GM21381 (cell line): Measurements from ENCODE around the gene CNOT2.

Experiments
- ATAC-seq: cut with Tn5 transposase; IDR thresholded peaks from one replicate; pipeline ENCODE4 v1.9.1; 2021; ENCODE audit warnings: mild to moderate bottlenecking, moderate library complexity; ENCODE audit not compliant: unreplicated experiment

Gene CNOT2

DNA sequence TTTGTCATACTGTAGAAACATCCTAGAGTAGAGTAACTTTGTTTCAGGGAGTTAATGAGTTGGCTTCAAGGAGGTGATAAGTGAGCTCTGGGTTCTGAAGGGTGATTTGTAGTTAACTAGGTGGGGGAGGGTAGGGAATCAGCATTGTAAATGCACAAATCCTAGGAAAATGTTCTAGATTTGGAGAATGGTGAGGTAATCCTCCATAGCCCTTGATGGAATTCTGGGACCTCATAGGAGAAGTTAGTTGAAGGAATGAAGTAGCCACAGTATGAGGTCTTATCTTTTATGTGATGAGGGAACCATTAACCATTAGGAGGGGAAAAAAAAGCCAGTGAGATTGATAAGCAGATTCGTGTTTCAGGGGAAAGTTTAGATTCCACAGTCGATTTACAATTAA lies 8.0 kb downstream of the CNOT2 start:
- no peak for ATAC-seq

DNA sequence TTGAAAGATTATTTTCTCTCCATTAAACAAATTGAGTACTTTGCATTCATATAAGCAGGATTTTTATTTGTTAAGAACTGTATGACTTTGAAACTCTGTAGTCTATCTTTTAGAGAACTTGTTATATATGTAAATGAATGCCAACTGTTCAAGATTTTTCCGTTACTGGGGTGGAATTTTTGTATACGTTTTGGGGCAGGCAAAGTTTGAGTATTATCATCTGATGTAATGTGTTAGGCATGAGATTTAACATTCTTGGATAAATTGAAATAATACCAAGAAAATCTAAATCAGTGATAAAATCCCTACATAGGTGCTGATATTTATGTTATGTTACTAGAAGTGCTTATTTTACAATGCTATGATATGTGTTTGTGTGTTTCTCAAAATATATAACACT lies 8.4 kb downstream of the CNOT2 start:
- no peak for ATAC-seq

GRCh38 chr12:70252832-70253231 lies 9.6 kb downstream of the CNOT2 start:
- ATAC-seq = no peak

GRCh38 chr12:70254225-70254624 lies 11.0 kb downstream of the CNOT2 start:
- ATAC-seq = no peak

DNA sequence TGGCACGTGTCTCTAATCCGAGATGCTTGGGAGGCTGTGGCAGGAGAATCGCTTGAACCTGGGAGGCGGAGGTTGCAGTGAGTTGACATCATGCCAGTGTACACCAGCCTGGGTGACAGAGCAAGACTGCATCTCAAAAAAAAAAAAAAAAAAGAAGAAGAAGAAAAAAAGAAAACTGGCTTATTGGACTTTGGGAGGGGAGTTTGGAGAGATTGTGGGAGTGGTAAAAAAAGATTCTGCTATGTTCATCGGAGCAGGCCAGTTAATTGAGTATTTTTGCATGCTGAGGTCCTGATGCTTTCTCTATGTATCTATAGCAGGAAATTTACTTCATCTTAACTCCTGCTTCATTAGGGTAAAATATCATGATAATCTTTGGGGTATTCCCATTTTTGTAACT lies 11.6 kb downstream of the CNOT2 start:
- ATAC-seq = no peak

- no peak for ATAC-seq
Measured at GRCh38 chr12:70255311-70255710, 12.1 kb downstream of the CNOT2 start.

DNA sequence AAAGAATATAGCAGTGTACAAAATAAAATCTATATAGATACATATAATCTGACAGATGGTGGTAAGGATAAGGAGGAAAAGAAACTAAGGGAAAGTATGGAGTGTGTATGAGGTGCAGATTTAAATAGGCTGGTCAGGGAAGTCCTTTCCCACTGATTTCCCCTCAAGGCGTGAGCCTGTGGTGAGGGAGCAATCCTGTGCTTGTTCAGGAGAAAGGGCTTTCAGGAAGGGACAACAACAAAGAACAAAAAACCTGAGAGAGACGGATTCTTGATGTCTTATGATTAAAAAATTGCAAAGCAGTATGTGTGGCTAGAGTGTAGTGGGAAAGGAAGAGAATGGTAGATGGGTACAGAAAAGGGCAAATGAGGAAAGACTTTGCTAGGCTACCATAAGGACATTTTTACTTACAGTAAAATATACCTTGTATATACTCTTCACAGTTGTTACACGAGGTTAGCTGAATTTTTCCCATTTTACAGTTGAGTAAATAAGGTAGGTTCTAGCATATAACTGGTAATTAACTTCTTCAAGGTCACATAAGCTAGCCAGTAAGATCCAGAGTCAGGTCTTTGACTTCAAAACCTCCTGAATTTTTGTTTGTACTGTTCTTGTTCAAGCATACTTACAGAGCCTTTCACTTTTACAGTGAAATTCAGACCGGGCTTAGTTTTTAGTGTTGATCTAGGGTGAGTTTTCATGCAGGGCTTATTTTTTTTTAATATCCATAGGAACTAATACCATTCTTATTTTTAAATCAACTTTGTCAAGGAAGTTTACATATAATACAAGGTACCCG lies 15.6 kb downstream of the CNOT2 start:
- no peak for ATAC-seq

DNA sequence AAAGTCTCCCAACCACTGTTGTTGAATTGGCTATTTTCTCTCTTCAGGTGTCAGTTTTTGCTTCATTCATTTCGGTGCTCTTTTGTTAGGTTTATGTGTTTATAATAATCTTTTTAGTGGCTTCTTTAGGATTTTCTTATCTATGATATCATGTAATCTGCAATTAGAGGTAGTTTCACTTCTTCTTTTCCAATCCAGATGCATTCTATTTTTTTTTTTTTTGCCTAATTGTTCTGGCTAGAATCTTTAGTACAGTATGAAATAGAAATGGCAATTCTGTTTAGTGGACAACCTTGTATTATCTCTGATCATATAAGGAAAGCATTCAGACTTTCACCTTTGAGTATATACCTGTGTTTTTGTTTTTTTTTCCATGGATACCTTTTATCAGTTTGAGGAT lies 17.4 kb downstream of the CNOT2 start:
- no peak for ATAC-seq

GRCh38 chr12:70264067-70264867 lies 21.0 kb downstream of the CNOT2 start:
- no peak for ATAC-seq

- ATAC-seq = no peak
Measured at GRCh38 chr12:70265132-70265531, 21.9 kb downstream of the CNOT2 start.

DNA sequence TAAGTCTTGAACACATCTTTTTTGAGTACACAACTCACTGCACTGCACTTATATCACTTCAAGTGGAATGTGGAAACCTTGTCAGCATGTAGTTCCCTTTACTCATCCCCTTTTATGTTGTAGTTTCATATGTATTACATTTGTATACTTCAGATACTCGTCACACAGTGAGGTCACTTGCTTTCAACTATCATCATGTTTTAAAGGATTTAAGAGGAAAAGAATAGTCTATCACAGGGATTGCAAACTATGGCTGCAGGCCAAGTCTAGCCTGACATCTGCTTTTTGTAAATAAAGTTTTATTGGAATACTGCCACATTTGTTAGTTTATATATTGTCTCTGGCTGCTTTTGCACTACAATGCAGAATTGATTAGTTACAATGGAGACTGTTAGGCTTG lies 24.3 kb downstream of the CNOT2 start:
- no peak for ATAC-seq

DNA sequence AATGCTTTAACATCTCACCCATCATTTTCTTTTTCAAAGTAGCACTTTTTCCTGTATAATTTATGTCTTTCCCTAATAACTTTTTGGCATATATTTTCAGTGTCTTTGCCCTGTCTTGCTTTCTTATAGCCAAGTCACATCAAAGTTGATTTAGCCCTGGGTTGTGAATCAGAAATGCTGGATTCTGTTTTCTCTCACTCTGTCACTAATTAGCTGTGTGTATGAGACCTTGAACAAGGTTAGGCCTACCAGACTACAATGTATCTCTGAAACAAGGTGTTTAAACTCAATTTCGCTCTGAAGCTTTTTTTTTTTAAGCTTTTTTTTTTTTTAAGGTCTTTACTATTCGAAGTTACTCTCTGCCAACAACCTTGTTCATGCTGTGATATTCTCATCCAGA lies 25.7 kb downstream of the CNOT2 start:
- ATAC-seq = no peak

GRCh38 chr12:70270108-70270507 lies 26.9 kb downstream of the CNOT2 start:
- ATAC-seq = no peak

DNA sequence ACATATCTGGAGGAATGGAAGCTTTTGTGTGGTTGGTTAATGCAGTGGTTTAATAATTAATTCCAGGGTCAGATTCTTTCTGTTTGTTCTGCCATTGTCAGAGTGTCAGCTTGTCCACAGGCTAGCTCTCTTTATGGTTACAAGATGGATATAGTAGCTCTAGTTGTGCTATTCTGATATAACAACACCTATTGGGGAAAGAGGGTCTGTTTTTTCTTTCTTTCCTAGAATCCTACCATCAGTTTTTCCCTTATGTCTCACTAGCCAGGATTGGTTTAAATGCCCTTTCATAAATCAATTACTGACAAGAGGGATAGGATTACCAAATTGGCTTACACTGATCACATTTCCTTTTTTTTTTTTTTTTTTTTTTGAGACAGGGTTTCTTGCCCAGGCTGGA lies 27.8 kb downstream of the CNOT2 start:
- no peak for ATAC-seq

- no peak for ATAC-seq
Measured at GRCh38 chr12:70272510-70272909, 29.3 kb downstream of the CNOT2 start.

GRCh38 chr12:70275045-70275444 lies 31.8 kb downstream of the CNOT2 start:
- ATAC-seq = no peak

- ATAC-seq = no peak
Measured at GRCh38 chr12:70277973-70278372, 34.7 kb downstream of the CNOT2 start.

GRCh38 chr12:70278945-70279344 lies 35.7 kb downstream of the CNOT2 start:
- no peak for ATAC-seq

GRCh38 chr12:70283232-70283631 lies 40.0 kb downstream of the CNOT2 start:
- no peak for ATAC-seq

DNA sequence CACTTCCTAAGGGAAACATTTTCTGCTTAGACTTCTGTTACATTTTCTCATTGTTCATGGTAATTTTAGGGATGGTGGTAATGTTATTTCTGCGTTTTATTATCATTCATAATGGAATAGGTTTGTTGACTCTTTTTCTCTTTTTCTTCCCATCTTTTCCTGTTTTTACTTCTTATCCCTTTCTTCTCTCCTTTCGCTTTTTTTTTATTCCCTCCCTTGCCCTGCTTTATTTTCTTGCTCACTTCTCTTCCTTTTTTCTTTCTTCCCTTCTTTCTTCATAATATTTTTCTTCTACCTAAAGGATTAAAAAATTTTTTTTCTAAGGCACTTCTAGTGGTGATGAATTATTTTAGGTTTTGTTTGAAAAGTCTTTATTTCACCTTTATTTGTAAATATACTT lies 45.6 kb downstream of the CNOT2 start:
- ATAC-seq = no peak

- no peak for ATAC-seq
Measured at GRCh38 chr12:70290116-70290515, 46.9 kb downstream of the CNOT2 start.

DNA sequence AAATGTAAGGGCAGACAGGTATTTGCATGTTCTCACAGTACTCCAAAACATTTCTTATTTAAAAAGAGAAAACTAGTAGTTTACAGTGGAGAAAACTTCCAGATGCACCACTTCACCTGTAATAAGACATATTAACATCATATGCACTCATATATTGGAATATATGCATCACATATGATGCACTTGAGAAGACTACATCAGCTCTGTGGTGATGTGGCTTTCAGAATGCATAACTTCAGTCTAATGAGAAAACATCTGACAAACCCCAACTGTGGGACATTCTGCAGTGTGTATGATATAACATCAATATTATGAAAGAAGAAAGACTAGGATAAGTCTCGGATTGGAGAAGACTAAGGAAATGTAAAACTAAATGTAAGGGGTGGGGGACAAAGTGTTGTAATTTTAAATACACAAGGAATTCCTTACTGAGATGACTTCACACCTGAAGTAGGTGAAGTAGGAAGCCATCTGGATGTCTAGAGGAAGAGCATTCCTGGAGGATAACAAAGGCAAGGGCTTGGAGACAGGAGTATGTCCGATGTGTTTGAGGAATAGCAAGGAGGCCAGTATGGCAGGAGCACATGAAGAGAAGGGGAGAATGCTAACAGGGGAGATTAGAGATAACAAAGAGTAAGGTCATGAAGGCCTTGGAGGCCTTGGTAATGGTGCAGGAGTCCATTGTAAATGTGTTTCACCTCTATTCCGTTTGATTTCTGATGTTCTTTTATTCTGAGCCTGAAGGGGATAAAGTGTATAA lies 49.0 kb downstream of the CNOT2 start:
- no peak for ATAC-seq
